Measurements from ENCODE around the gene NTSR1.

DNA sequence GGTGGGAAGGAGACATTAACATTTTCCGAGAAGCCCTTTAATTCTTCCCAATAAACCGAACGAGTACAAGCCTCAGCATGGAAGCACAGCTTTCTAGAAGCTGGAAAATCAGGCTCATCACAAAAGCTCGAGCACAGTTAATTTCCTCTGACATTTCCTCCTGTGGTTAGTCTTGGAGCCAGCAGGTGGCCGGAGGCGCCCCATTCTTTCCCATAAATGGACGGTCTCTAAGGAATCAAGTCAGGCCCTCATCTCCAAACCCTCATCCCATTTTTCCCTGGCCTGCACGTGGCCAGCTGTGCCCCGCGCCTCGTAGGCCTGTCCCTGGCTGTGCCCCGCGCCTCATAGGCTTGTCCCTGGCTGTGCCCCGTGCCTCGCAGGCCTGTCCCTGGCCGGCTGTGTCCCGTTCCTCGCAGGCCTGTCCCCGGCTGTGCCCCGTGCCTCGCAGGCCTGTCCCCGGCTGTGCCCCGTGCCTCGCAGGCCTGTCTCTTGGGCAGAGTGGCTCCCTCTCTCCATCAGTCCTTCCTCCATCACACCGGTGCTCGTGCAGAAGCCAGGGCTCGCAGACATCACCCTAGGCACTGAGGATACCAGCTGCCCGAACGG, 19.7 kb upstream of the NTSR1 start:
- TF ChIP-seq, protein P1, sequence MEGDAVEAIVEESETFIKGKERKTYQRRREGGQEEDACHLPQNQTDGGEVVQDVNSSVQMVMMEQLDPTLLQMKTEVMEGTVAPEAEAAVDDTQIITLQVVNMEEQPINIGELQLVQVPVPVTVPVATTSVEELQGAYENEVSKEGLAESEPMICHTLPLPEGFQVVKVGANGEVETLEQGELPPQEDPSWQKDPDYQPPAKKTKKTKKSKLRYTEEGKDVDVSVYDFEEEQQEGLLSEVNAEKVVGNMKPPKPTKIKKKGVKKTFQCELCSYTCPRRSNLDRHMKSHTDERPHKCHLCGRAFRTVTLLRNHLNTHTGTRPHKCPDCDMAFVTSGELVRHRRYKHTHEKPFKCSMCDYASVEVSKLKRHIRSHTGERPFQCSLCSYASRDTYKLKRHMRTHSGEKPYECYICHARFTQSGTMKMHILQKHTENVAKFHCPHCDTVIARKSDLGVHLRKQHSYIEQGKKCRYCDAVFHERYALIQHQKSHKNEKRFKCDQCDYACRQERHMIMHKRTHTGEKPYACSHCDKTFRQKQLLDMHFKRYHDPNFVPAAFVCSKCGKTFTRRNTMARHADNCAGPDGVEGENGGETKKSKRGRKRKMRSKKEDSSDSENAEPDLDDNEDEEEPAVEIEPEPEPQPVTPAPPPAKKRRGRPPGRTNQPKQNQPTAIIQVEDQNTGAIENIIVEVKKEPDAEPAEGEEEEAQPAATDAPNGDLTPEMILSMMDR (IDR thresholded peaks at IDR 0.05), result no peak
- no peak for TF ChIP-seq POLR2A (IDR thresholded peaks at IDR 0.05)

Measured in right lobe of liver (tissue), 4 donors.